ENCODE results near the gene AZI2.

The AZI2 gene

DNA sequence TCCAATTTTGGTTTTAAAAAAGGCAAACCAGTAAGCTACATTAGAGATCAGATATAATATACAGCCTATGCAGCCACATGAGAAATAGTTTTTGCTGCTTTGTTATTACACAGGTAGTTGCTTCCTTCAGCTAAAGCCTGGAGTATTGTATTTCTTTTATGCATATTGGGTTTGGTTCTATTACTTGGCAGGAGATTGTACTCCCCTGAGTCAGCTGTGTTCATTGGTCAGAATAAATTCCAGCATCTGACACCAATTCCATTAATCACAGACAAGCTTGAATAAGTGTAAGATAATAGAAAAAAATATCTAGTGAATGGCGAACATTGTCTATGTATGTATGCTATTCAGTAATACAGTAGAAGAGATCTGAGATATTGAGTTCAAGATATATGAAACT is 26.2 kb downstream of the AZI2 start:
- Mint-ChIP-seq H3K9me3 (no peaks in the 10 kb centered on the region), H3K27me3 (no peaks in the 10 kb centered on the region), H3K4me1 (peaks cover 23% of the 10 kb centered on the region), H3K36me3 (peaks cover 2% of the 10 kb centered on the region), H3K27ac (no peak overlapping the region), H3K4me3 (no peak overlapping the region)

DNA sequence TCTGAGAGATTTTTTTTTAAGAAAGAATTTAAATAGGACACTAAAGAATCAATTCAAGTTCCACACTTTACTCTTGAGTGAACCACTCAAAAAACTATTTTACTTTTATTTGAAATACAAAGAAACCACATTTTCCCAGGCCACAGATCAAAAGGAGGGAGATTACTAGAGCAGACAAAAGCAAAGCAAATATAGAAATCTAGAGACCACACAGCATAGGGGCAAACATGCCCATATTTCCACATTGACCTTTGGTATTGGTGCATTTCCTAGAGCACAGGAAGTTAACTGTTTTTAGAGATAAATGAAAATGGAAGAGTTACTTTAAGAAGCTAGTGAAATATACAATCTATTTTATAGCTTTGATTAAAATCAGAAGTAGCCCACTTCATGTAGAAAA is 27.6 kb downstream of the AZI2 start:
- peaks cover 2% of the 10 kb centered on the region for H3K36me3 Mint-ChIP-seq
- no peaks in the 10 kb centered on the region for H3K27me3 Mint-ChIP-seq
- H3K27ac Mint-ChIP-seq, result peak overlapping the region; percentile 53
- no peaks in the 10 kb centered on the region for H3K9me3 Mint-ChIP-seq
- H3K4me1 Mint-ChIP-seq, result peaks cover 13% of the 10 kb centered on the region
- H3K4me3 Mint-ChIP-seq, result no peak overlapping the region

DNA sequence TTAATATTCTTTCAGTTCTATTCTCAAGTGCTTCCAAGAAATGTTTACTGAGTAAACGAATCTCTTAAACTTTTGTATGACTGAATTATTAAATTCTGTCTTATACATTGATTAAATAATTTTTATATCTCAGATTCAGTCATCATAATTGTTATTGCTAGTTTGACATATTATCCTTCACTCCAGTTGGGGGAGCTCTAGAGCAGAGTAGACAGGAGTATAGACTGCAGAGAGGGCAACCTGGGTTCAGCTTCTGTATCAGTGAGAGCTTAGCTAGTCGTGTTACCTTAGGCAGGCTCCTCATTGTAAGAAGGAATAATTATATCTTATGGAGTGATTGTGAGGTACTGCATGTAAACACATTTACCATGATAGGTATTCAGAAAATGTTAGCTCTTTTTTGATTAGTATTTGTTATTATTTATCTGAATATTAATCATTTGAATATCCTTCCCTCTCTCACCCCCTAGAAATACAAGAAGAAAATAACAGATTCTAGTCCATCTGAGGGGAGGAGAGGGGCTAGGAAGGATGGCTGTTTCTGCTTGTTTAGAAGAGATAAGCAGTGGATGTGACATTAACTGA is 31.1 kb downstream of the AZI2 start:
- Mint-ChIP-seq H3K4me1 (peaks cover 8% of the 10 kb centered on the region), H3K36me3 (no peaks in the 10 kb centered on the region), H3K4me3 (no peak overlapping the region), H3K27ac (no peak overlapping the region), H3K27me3 (no peaks in the 10 kb centered on the region), H3K9me3 (no peaks in the 10 kb centered on the region)

DNA sequence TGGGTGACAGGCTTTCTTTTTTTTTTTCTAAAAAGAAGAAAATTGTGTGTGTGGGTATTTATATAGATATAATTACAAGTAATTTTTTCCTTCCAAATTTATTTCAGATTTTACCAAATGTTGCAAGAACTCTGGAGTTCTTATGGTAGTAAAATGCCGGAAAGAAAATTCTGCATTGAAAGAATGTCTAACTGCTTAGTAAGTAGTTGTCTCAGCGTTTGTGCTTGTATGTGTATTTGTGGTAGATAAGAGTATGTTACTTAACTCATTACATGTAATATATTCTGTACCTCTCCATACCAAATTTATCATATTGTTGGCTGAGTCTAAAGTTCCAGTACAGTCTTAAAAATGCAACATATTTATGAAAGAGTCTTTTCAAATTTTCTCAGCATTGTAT is 32.4 kb downstream of the AZI2 start:
- Mint-ChIP-seq H3K27ac (no peak overlapping the region), H3K4me3 (no peak overlapping the region), H3K27me3 (no peaks in the 10 kb centered on the region), H3K36me3 (no peaks in the 10 kb centered on the region), H3K9me3 (no peaks in the 10 kb centered on the region), H3K4me1 (peaks cover 5% of the 10 kb centered on the region)

DNA sequence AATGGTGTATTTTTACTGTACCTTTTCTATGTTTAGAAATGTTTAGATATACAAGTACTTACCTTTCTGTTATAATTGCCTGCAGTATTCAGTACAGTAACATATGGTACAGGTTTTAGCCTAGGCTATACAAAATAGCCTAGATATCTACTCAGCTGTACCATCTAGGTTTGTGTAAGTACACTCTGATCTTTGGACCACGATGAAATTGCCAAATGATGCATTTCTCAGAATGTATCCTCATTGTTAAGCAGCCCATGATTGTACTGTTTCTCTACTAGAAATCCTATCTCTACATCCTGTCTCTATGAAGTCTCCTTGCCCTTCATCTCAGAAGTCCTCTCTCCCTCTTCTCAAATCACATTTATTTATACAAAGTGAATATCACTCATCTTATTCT is 32.9 kb downstream of the AZI2 start:
- H3K36me3 Mint-ChIP-seq, result no peaks in the 10 kb centered on the region
- H3K9me3 Mint-ChIP-seq, result no peaks in the 10 kb centered on the region
- H3K27me3 Mint-ChIP-seq, result no peaks in the 10 kb centered on the region
- H3K4me3 Mint-ChIP-seq, result no peak overlapping the region
- no peak overlapping the region for H3K27ac Mint-ChIP-seq
- H3K4me1 Mint-ChIP-seq, result peaks cover 2% of the 10 kb centered on the region

DNA sequence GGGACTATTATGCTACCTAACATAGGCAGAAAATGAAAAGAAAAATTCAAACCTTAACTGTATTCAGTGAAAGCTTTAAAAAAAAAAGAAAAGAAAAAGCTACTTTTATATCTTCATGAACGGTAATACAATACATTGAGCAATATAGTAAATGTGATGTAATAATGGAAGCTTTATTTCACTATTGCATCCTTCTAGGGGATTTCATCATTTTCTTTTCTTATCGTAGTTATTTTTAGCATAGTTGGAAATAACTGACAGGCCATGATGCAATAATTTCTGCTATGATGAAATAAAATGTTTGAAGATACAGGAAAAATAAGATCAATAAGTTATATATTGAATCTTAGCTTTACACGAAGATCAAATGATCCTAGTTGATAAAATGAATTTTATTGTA is 40.4 kb downstream of the AZI2 start:
- H3K4me3 Mint-ChIP-seq, result no peak overlapping the region
- H3K4me1 Mint-ChIP-seq, result peaks cover 16% of the 10 kb centered on the region
- no peaks in the 10 kb centered on the region for H3K27me3 Mint-ChIP-seq
- no peaks in the 10 kb centered on the region for H3K9me3 Mint-ChIP-seq
- H3K27ac Mint-ChIP-seq, result no peak overlapping the region
- peaks cover 7% of the 10 kb centered on the region for H3K36me3 Mint-ChIP-seq

DNA sequence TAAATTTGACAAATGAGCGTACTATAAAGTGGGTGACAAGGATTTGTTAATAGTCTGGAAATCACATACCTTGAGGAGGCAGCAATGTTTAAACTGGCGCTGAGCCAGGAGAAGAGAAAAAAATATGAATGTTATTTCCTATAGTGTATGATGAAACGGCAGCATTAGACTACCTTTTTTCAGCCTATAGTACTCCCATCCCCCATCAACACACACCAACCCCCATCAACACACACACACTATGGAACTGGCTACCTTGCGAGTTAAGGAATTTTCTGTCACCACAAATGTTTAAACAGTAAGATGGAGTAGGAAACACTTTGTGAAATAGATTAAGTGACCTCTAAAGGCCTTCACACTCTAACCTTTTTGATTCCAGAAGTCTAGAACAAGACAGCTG is 46.9 kb downstream of the AZI2 start:
- H3K27me3 Mint-ChIP-seq, result no peaks in the 10 kb centered on the region
- H3K27ac Mint-ChIP-seq, result no peak overlapping the region
- H3K36me3 Mint-ChIP-seq, result peaks cover 3% of the 10 kb centered on the region
- H3K9me3 Mint-ChIP-seq, result no peaks in the 10 kb centered on the region
- H3K4me1 Mint-ChIP-seq, result peaks cover 11% of the 10 kb centered on the region
- no peak overlapping the region for H3K4me3 Mint-ChIP-seq

DNA sequence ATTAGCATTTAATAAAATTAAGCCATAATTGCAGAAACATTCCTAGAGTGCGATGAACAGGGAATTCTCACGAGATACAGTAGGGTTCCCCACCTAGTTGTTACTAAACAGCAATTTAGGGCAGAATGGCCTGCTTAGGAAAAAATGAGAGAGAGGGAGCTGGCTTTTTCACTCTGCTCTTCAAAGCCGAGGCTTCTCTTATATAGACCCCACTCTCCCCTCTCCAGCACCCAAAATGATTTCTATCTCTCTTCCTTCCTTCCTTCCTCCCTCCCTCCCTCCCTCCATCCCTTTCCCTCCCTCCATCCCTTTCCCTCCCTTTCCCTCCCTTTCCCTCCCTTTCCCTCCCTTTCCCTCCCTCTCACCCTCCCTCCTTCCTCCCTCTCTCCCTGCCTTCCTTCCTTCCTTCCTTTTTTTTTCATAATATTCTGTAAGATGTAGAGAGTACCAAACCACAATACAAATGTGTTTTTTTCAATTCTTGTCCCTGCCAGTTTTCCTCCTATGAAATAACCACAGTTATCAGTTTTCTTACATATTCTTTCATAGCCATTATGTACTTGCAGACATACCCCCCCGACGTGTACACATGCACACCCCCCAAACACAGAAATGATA is 48.2 kb downstream of the AZI2 start:
- H3K36me3 Mint-ChIP-seq, result peaks cover 2% of the 10 kb centered on the region
- H3K9me3 Mint-ChIP-seq, result no peaks in the 10 kb centered on the region
- peak overlapping the region; percentile 82 for H3K27ac Mint-ChIP-seq
- peaks cover 18% of the 10 kb centered on the region for H3K4me1 Mint-ChIP-seq
- no peak overlapping the region for H3K4me3 Mint-ChIP-seq
- no peaks in the 10 kb centered on the region for H3K27me3 Mint-ChIP-seq

DNA sequence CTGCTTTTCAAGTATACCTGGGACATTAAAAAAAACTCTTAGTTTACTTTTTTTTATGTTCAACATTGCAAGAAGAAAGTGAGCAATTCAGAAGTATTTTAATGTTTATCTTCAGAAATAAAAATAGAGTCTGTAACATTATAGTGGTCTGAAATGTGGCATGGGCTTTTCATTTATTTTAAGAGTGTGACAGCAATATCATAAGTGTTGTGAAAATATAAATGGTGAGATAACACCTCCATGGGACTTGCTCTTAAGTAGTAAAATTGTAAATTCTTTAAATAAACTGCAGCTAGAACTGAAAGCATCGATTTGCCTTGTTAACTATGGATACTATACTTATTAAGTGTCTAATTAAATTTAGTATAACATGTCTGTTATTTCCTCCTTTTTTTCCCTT is 48.9 kb downstream of the AZI2 start:
- no peaks in the 10 kb centered on the region for H3K36me3 Mint-ChIP-seq
- H3K27me3 Mint-ChIP-seq, result no peaks in the 10 kb centered on the region
- H3K4me3 Mint-ChIP-seq, result no peak overlapping the region
- H3K4me1 Mint-ChIP-seq, result peaks cover 23% of the 10 kb centered on the region
- no peak overlapping the region for H3K27ac Mint-ChIP-seq
- no peaks in the 10 kb centered on the region for H3K9me3 Mint-ChIP-seq

DNA sequence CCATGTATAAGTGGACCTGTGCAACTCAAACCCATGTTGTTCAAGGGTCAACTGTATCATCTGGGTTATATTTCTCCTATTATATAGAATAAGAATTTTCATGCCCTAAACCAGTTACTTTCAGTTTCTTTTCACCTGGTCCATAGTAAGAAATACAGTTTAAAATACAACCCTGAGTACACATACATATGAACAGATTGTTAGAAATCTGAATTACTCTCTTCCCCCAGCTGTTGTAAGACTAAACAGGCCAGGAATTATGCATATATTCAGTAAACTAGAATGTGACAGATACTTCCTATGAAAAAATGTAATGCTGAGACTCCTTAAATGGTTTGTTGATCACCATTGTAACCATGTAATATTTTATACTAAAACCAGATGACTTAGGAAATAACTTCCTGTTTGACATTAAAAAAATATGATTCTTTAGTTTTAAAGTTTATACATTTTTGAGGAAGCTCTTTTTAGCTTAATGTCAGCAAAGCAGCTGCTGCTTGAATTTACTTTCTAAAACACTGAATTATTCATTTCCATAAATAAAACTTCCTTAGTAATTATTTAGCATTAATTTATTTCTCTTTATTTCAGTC is 52.6 kb downstream of the AZI2 start:
- Mint-ChIP-seq H3K9me3 (no peaks in the 10 kb centered on the region), H3K36me3 (peaks cover 3% of the 10 kb centered on the region), H3K4me1 (peaks cover 32% of the 10 kb centered on the region), H3K4me3 (peak overlapping the region; percentile 49), H3K27me3 (no peaks in the 10 kb centered on the region), H3K27ac (no peak overlapping the region)

DNA sequence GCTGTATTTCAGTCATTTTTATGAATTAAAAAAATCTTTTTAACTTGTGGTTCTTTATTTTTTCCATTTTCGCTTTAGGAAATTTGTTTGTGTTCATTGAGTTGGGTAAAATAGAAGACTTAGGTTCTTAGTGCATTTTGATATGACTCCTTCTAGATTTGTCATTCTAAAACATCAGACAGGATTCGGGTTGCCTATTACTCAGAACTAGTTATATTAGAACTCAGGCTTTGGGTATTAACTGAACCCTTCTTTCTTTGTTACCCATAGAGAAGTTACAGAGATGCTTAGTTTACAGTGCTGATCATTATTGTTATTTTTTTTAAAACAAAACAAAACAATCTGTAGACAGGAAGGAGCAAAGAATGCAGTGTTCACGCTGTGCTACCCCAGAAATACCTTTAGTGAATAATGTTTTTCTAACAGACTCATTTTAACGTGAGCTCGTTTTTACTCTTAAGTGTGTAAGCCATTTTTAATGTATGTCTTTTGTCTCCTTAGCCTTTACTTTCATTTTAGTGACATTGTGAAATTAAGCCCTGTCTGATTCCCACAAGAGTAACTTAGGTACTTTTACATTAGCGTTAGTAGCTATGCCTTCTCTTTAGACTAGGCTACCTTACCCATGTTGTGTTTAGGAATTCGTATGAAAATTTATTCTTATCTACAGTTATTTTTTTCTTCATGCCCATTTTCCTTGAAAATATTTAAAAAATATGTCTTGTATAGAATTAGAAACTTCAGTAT is 53.8 kb downstream of the AZI2 start:
- Mint-ChIP-seq H3K27me3 (no peaks in the 10 kb centered on the region), H3K27ac (no peak overlapping the region), H3K9me3 (no peaks in the 10 kb centered on the region), H3K36me3 (peaks cover 11% of the 10 kb centered on the region), H3K4me1 (peaks cover 28% of the 10 kb centered on the region), H3K4me3 (peak overlapping the region; percentile 19)

DNA sequence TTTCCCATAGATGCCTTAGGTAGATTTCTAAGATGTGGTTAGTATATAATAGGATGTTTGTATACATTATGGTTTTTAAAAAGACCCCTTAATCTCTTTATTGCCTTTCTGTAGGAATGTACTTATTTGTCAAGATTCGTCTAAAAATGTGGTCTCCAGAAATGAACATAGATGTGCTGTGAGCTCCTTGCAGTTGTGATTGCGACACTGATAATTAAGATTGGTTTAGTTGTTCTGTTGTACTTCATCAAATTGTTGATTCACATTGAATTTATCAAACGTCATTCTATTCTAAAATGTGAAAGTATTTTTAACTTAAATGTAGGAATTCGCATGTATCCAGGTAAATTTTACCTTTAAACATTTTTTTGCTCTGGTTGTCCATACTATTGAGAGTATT is 56.0 kb downstream of the AZI2 start:
- Mint-ChIP-seq H3K27ac (no peak overlapping the region), H3K9me3 (no peaks in the 10 kb centered on the region), H3K4me1 (peaks cover 28% of the 10 kb centered on the region), H3K27me3 (no peaks in the 10 kb centered on the region), H3K36me3 (peaks cover 11% of the 10 kb centered on the region), H3K4me3 (peak overlapping the region; percentile 54)

DNA sequence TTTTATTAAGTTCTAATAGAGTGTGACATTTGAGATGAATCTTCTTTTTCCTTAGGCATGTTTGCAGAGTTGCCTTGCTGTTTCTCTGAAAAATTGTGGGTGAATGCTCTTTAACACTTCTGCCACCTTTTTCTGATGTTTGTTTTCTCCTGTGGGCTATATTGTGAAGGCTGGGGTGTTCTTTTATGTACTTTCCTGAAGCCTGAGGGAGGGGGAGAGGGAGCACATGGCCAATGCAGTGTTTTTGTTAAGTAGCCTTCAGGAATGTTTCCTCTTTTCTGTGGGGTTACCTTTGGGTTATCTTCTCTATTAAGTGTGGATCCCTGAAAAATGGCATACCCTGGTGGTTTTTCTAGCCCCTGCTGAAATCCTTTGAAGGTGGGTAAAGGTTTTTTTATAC is 57.0 kb downstream of the AZI2 start:
- Mint-ChIP-seq H3K4me3 (peak overlapping the region; percentile 19), H3K36me3 (peaks cover 12% of the 10 kb centered on the region), H3K4me1 (peaks cover 25% of the 10 kb centered on the region), H3K27ac (no peak overlapping the region), H3K27me3 (no peaks in the 10 kb centered on the region), H3K9me3 (no peaks in the 10 kb centered on the region)

DNA sequence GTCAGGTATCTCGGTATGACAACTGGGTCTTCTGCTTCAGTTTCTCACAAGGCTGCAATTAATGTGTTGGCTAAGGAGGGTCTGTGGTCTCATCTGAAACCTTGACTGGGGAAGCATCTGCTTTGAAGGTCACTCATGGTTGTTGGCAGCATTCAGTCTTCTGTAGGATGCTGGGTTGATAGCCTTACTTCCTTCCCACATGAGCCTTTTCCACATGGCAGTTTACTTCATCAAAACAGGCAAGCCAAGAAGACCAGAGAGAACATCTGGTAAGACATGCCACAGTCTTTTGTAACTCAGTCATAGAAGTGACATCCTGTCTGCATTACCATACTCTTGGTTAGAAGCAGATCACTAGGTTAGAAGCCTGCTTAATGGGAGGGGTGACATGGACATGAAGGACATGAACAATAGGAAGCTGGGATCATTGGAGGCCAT is 57.7 kb downstream of the AZI2 start:
- no peak overlapping the region for H3K27ac Mint-ChIP-seq
- no peaks in the 10 kb centered on the region for H3K27me3 Mint-ChIP-seq
- peaks cover 12% of the 10 kb centered on the region for H3K36me3 Mint-ChIP-seq
- no peak overlapping the region for H3K4me3 Mint-ChIP-seq
- no peaks in the 10 kb centered on the region for H3K9me3 Mint-ChIP-seq
- H3K4me1 Mint-ChIP-seq, result peaks cover 29% of the 10 kb centered on the region

DNA sequence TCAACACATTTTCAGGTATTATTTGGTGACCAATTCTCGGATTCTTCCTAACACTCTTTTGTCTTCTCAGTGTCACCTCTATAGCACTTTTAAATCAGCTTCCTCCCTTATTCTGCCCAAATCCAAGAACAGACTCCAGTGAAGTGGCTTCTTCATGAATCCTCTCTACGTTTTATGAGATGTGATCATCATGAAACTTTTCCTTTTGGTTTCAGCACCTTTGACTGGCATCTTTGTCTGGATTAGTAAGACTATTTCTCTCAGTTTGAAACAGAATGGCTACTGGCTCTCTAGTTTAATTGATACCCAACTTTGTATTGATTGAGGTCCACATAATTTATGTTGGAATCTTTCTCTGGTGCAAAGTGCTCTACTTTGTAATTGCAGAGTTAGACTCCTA is 61.6 kb downstream of the AZI2 start:
- Mint-ChIP-seq H3K4me3 (no peak overlapping the region), H3K27ac (no peak overlapping the region), H3K4me1 (peaks cover 23% of the 10 kb centered on the region), H3K27me3 (no peaks in the 10 kb centered on the region), H3K9me3 (no peaks in the 10 kb centered on the region), H3K36me3 (peaks cover 11% of the 10 kb centered on the region)

DNA sequence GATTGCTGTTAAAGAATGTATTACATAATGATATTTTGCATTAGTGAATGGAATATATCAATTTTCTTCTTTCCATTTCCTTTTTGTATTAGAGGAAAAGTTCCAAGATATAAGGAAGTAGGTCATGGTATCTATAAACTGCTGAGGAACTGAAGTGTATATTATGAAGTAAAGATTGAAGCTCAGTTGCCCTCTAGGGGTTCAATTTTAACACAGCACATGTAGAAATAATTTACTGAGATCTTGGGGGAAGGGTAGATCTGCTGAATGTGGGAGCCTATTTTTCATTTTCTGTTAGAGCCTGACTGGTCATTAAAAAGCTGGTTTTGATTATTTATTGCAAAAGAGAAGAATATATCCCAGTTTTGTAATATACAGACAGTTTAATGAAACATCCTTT is 62.0 kb downstream of the AZI2 start:
- H3K4me1 Mint-ChIP-seq, result peaks cover 21% of the 10 kb centered on the region
- no peaks in the 10 kb centered on the region for H3K27me3 Mint-ChIP-seq
- no peak overlapping the region for H3K27ac Mint-ChIP-seq
- peaks cover 11% of the 10 kb centered on the region for H3K36me3 Mint-ChIP-seq
- no peaks in the 10 kb centered on the region for H3K9me3 Mint-ChIP-seq
- no peak overlapping the region for H3K4me3 Mint-ChIP-seq

All from activated naive CD4-positive, alpha-beta T cell treated with anti-CD3 and anti-CD28 coated beads, Interleukin-2, amount 50 U/mL, for 24 hours (primary cell).